GM18511 (cell line): ENCODE measurements around the gene TTC28.

ENCODE experiments used
- ATAC-seq: cut with Tn5 transposase; IDR thresholded peaks from one replicate; pipeline ENCODE4 v1.9.1; 2021; ENCODE audit warnings: mild to moderate bottlenecking, moderate library complexity; ENCODE audit not compliant: unreplicated experiment

The TTC28 gene

DNA sequence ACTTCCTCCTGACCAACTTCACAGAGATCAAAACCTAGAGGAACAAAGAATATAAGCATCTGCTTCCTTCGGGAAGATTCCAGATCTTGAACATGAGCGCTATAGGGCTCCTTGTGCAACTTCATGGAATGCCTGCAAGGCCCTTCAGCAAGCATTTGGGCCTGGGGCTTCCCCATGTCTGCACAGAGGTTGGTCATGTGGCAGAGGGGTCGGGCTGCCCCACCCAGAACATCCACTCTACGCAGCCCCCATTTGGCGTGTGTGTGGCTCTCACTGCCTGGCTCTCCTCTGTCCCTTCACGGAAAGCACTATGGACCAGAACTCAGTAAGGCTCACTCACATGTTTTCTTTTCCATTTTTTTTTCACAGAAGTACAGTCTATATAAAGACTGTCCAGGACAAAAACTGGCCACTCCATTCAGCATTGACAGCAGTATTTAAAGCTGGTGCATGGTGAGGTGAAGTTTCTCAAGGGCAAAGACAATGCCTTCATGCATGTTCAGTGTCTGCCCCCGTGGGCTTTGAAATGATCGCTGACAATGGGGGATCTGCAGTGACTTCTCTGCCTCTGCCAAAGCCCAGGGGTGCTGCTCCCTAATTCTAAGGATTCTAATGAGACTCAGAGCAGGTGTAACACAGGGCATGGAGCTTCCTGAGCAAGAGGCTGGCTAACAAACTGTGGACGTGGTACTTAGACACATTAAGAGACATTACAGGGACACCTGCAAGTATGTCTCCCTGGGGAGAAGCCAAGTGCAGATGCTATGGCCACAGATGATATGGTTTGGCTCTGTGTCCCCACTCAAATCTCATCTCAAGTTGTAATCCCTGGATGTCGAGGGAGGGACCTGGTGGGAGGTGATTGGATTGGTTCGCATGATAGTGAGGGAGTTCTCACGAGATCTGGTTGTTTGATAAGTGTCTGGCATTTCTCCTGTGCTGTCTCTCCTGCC is 694.0 kb downstream of the TTC28 start:
- no peak for ATAC-seq

GRCh38 chr22:27984723-27985122 is 694.9 kb downstream of the TTC28 start:
- ATAC-seq: no peak

DNA sequence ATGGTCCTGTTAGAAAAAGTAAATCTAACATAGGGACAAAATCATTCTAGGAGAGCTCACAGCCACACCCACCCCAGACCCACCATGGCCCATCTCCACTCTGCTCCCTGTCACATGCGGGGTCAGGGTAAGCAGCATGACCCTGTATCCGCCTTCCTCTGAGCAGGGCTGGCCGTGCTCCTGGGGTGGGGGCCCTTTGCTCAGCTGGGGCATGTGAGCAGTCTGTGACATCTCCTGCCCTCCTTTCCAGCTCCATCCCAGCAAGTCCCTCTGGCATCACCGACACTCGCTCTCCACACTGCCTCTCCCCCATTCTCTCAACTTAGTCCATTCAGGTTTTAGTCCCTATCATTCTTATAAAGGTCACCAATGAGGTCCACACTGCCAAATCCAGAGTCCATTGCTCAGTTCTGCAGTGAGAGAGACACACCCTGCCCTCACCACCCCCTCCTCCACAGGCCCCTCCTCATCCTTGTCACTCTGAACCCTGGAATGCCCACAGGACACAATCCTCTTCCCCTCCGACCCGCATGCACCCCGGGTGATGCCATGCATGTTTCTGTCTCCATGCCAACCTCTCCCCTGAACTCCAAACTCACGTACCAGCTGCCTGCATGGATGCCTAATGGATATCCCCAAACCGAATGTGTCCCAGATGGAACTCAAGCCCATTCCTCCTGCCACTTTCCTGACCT is 695.5 kb downstream of the TTC28 start:
- no peak for ATAC-seq

DNA sequence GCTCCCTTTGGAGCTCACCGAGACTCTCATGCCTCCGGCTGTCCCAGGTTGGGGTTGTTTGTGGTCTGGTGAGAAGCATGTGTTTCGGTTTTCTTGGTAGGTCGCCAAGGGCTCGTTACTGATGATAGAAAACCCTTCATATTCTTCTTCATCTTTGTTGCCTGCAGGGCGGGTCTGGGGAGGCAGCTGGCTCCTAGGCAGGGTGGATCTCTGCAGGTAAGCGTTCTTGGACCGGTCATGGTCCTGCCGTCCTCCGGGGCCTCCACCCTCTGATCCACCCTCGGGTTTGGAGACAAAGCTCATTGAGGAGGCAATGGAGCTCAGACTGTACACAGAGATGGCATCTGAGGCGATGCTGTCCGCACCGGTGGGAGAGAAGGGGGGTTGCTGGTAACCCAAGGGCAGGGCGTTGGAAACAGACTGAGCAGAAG is 696.3 kb downstream of the TTC28 start:
- ATAC-seq: no peak

GRCh38 chr22:27982630-27983180 is 696.9 kb downstream of the TTC28 start:
- ATAC-seq: no peak

GRCh38 chr22:27982106-27982505 is 697.5 kb downstream of the TTC28 start:
- ATAC-seq: no peak

- ATAC-seq: no peak
Measured at GRCh38 chr22:27980424-27981148, 699.1 kb downstream of the TTC28 start.

GRCh38 chr22:27978802-27979201 is 700.8 kb downstream of the TTC28 start:
- ATAC-seq: no peak

DNA sequence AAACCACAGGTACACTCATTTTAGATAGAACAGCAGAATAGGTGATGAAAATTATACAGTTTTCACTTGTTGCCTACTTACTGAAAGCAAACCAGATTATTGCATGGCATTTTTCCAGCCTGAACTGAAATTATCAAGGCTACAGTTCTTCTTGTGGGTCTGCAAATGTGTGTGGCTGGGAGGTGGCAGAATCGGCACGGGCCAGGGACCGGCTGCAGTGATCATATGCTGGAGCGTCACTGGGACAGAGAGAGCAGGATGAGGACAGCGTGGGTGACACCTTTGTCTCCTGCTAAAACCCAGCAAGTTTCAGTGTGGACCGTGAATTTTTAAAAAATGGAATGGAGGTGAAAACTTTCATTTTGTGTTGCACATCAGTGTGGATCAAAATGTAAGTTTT is 701.3 kb downstream of the TTC28 start:
- no peak for ATAC-seq

DNA sequence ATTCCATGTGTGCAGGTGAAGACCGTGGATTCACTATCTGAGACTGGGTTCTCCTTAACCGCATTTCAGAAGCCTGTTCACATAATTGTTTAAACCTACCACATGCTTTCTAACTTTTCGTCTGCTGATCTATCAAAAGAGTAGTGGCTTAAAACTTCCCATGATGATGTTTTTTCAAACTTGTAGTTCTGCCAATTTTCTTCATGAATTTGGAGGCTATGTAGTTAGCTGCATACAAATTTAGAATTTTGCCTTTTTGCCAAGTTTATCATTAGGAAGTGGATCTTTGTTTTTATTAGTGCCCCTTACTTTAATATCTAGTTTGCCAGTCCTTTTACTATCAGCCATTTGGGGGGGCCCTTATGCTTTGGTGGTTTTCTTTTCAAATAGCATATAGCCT is 703.1 kb downstream of the TTC28 start:
- ATAC-seq: no peak

GRCh38 chr22:27975381-27976013 is 704.1 kb downstream of the TTC28 start:
- no peak for ATAC-seq

DNA sequence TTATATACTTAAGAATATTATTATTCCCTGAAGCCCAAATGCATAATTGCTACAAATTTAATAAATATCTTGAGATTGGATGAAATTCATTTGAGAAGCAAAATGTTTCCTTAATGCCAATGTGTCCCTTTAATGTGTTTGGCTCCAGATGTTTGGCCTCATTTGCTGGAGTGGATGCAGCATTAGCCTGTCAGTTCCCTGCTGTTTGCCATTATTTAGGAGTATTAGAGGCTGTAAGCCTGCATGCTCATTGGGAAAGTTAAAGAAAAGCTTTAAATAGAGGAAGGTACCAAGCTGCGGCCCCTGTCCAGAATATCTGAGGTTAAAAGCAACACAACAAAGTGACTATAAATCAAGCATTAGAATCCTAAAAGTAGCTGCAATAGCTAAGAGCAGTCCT is 705.8 kb downstream of the TTC28 start:
- ATAC-seq: no peak

DNA sequence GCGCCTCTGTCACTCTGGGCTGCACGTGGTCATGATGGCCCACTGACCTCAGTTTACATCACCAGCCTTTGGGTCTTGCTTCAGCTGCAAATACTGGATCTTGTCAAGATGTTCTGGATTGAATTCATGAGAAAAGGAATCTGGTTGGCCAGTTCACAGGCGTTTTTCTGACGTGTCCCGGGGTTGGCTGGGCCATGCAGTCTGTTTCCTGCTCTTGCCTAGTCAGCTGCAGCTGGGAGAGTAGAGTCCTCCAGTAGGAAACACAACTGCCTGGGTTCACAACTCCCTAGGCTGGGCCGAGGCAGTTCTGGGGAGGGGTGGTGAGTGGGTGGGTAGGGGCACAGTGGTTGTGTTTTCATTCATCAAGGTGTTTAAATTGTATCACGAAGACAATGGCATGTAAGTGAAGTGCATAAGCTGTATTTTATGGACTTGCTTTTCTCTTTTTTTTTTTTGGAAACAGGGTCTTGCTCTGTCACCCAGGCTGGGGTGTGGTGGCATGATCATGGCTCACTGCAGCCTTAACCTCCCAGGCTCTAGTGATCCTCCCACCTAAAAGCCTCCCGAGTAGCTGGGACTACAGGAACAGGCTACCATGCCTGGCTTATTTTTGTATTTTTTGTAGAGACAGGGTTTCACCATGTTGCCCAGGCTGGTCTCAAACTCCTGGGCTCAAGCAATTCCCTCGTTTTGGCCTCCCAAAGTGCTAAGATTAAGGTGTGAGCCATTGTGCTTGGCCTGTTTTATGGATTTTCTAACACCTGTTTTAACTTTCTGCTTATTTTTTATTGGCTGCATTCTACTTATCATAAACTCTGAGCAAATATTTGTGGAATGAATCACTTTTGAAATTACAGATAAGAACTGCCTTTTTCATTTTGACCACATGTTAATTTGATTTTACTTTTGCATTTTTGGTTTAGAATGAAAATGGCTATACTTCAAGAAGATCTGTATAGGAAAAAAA is 706.6 kb downstream of the TTC28 start:
- no peak for ATAC-seq

GRCh38 chr22:27971926-27972325 is 707.7 kb downstream of the TTC28 start:
- no peak for ATAC-seq

DNA sequence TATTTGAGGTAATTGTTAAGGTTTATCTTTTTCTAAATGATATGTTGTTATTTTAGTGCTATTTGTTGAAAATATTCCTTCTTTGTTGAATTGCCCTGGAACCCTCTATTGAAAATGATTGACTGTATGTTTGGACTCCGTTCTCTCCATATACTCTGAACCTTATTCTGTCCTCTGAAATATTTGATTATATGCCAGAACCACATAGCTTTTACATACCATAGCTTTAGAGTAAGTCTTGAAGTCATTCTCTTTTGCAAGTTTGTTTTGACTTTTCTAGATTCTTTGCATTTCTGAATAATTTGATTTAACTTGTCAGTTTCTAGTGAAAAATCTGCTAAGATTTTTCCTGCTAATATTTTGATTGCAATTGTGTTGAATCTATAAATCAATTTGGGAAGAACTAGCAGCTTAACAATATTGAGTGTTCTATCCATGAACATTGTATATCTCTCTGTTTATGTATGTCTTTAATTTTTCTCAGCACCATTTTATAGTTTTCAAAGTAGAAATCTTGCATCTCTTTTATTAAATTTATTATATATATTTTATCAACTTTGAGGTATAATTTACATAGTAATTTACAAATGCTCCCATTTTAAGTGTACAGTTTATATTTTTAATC is 708.9 kb downstream of the TTC28 start:
- ATAC-seq: no peak

GRCh38 chr22:27966168-27967064 is 713.2 kb downstream of the TTC28 start:
- ATAC-seq: no peak

- no peak for ATAC-seq
Measured at GRCh38 chr22:27962268-27963044, 717.2 kb downstream of the TTC28 start.
